A549 (cell line): Measurements from ENCODE around the gene PBX3. TPM values are rescaled to one million over a fixed set of nuclear protein-coding genes. Genes with fewer than 3 reads are reported as not detected.

Source experiments
- ATAC-seq, 2 experiments: fragments of 200-7000 bp in 1 of 2; fragments of >200 bp in 1 of 2; cut with Nextera tagmentation in 1 of 2; cut with Tn5 transposase in 1 of 2; 3 replicates each; pipeline versions ENCODE4 v1.8.0 to v1.9.1; 2018 to 2020; ENCODE audit warnings: mild to moderate bottlenecking in 1 of 2, moderate library complexity in 1 of 2
- CTCF ChIA-PET: fragments of 300-600 bp; sonication (Branson Sonifier 250); formaldehyde crosslinking; extraction: SDS; loops from one replicate; lab custom pipeline; 2021; ENCODE audit warnings: antibody characterized with exemption, inconsistent platforms; lab: Yijun Ruan, JAX
- POLR2A ChIA-PET: fragments of 350-600 bp; formaldehyde crosslinking; extraction: SDS; loops from one replicate; lab custom pipeline; 2021; ENCODE audit warnings: antibody characterized with exemption, inconsistent platforms; lab: Yijun Ruan, JAX
- DNase-seq, 2 experiments: peaks; one replicate each; pipeline versions ENCODE4 v3.0.0 to v3.0.0-alpha.2; 2011 to 2016; ENCODE audit warnings: low read depth in 1 of 2, low spot score in 1 of 2
- FAIRE-seq: peaks from 2 replicates; lab custom pipeline; 2011; peaks lifted over from hg19 to GRCh38; lab: Jason Lieb, UNC
- H3K27ac ChIP-seq, 2 experiments: fragments of >200 bp; sonication (Bioruptor Twin); formaldehyde crosslinking; 3 replicates each; pipeline ENCODE4 v1.5.1; 2016 to 2017
- H3K4me1 ChIP-seq: fragments of >200 bp; sonication (Bioruptor Twin); formaldehyde crosslinking; 3 replicates; pipeline ENCODE4 v1.6.1; 2016
- H3K4me2 ChIP-seq: fragments of >200 bp; sonication (Bioruptor Twin); formaldehyde crosslinking; 3 replicates; pipeline ENCODE4 v1.6.1; 2016
- H3K4me3 ChIP-seq: fragments of >200 bp; sonication (Bioruptor Twin); formaldehyde crosslinking; 3 replicates; pipeline ENCODE4 v1.5.1; 2016
- H3K9me3 ChIP-seq: fragments of >200 bp; sonication (Bioruptor Twin); formaldehyde crosslinking; 3 replicates; pipeline ENCODE4 v1.6.1; 2016
- BCL3 ChIP-seq: fragments of >200 bp; sonication (Bioruptor Twin); formaldehyde crosslinking; IDR thresholded peaks from 3 replicates; pipeline ENCODE4 v1.6.1; 2016
- BHLHE40 ChIP-seq: IDR thresholded peaks from 2 replicates; pipeline ENCODE4 v1.6.1; 2012; ENCODE audit warnings: low read depth, low read length, inconsistent platforms
- CBX8 ChIP-seq: fragments of 200-600 bp; sonication (generic); IDR thresholded peaks from 2 replicates; pipeline ENCODE4 v1.6.1; 2016
- CHD2 ChIP-seq: fragments of 150-350 bp; IDR thresholded peaks from 2 replicates; pipeline ENCODE4 v1.6.1; 2014; ENCODE audit warnings: low read length; ENCODE audit not compliant: partially characterized antibody
- CTCF ChIP-seq: fragments of >200 bp; sonication (Bioruptor Twin); formaldehyde crosslinking; IDR thresholded peaks from 3 replicates; pipeline ENCODE4 v1.5.1; 2016
- E2F6 ChIP-seq: IDR thresholded peaks from 2 replicates; pipeline ENCODE4 v1.6.1; 2012; ENCODE audit warnings: low read depth, borderline replicate concordance
- EHMT2 ChIP-seq: fragments of 200-600 bp; sonication (generic); IDR thresholded peaks from 2 replicates; pipeline ENCODE4 v1.6.1; 2016; ENCODE audit warnings: antibody characterized with exemption, low read depth, mild to moderate bottlenecking, moderate library complexity
- EP300 ChIP-seq, 2 experiments: fragments of >200 bp; sonication (Bioruptor Twin); formaldehyde crosslinking; IDR thresholded peaks; 2 replicates in 1 of 2; 3 replicates in 1 of 2; pipeline ENCODE4 v1.6.1; 2016 to 2017
- ESRRA ChIP-seq: fragments of 150-350 bp; IDR thresholded peaks from 2 replicates; pipeline ENCODE4 v1.6.1; 2014; ENCODE audit warnings: mild to moderate bottlenecking, low read length, borderline replicate concordance
- FOSB ChIP-seq: fragments of 250-450 bp; sonication (Bioruptor Pico); IDR thresholded peaks from 2 replicates; pipeline ENCODE4 v1.5.0; 2020; ENCODE audit warnings: mild to moderate bottlenecking, moderate library complexity
- FOXS1 ChIP-seq: fragments of 250-450 bp; sonication (Bioruptor Pico); IDR thresholded peaks from 2 replicates; pipeline ENCODE4 v1.5.0; 2020; ENCODE audit warnings: mild to moderate bottlenecking, moderate library complexity
- GATA3 ChIP-seq: IDR thresholded peaks from 2 replicates; pipeline ENCODE4 v1.6.1; 2012; ENCODE audit warnings: borderline replicate concordance
- HDAC2 ChIP-seq: fragments of 200-600 bp; sonication (generic); IDR thresholded peaks from 2 replicates; pipeline ENCODE4 v1.6.1; 2016
- HES2 ChIP-seq: fragments of >200 bp; sonication (Bioruptor Twin); formaldehyde crosslinking; IDR thresholded peaks from 2 replicates; pipeline ENCODE4 v1.6.1; 2016
- HMGXB4 ChIP-seq: fragments of 250-450 bp; sonication (Bioruptor Pico); IDR thresholded peaks from 2 replicates; pipeline ENCODE4 v1.5.0; 2021; ENCODE audit warnings: mild to moderate bottlenecking, moderate library complexity, borderline replicate concordance
- HOXB5 ChIP-seq: fragments of 250-450 bp; sonication (Bioruptor Pico); IDR thresholded peaks from 2 replicates; pipeline ENCODE4 v1.5.0; 2020; ENCODE audit warnings: mild to moderate bottlenecking, moderate library complexity
- JUN ChIP-seq, 2 experiments: fragments of >200 bp; sonication (Bioruptor Twin); formaldehyde crosslinking; IDR thresholded peaks; 2 replicates in 1 of 2; 3 replicates in 1 of 2; pipeline ENCODE4 v1.6.1; 2016 to 2017
- MAFK ChIP-seq: fragments of 450-650 bp; IDR thresholded peaks from 2 replicates; pipeline ENCODE4 v1.6.1; 2014; ENCODE audit not compliant: partially characterized antibody
- NFE2L2 ChIP-seq: fragments of 150-350 bp; conservative IDR thresholded peaks from 2 replicates; pipeline ENCODE4 v1.6.1; 2014; ENCODE audit warnings: low read length
- NPAS2 ChIP-seq: fragments of 250-450 bp; sonication (Bioruptor Pico); IDR thresholded peaks from 2 replicates; pipeline ENCODE4 v1.8.0; 2022; ENCODE audit warnings: mild to moderate bottlenecking, moderate library complexity, borderline replicate concordance
- PHF8 ChIP-seq: fragments of 200-600 bp; sonication (generic); IDR thresholded peaks from 2 replicates; pipeline ENCODE4 v1.6.1; 2016; ENCODE audit warnings: low read depth, mild to moderate bottlenecking, antibody characterized with exemption, moderate library complexity, borderline replicate concordance
- RAD21 ChIP-seq, 2 experiments: fragments of >200 bp in 1 of 2; sonication (Bioruptor Twin) in 1 of 2; formaldehyde crosslinking in 1 of 2; IDR thresholded peaks in 1 of 2; conservative IDR thresholded peaks in 1 of 2; 2 replicates in 1 of 2; 3 replicates in 1 of 2; pipeline ENCODE4 v1.6.1; 2012 to 2018; ENCODE audit warnings: inconsistent platforms in 1 of 2
- RCOR1 ChIP-seq: fragments of 150-350 bp; IDR thresholded peaks from 2 replicates; pipeline ENCODE4 v1.6.1; 2014; ENCODE audit warnings: antibody characterized with exemption, low read length, low read depth
- SREBF2 ChIP-seq: fragments of 450-650 bp; IDR thresholded peaks from 2 replicates; pipeline ENCODE4 v1.6.1; 2014; ENCODE audit warnings: mild to moderate bottlenecking, moderate library complexity
- TFCP2L1 ChIP-seq: fragments of 250-450 bp; sonication (Bioruptor Pico); IDR thresholded peaks from 2 replicates; pipeline ENCODE4 v1.5.0; 2021; ENCODE audit warnings: mild to moderate bottlenecking
- USF2 ChIP-seq: fragments of 450-650 bp; IDR thresholded peaks from 2 replicates; pipeline ENCODE4 v1.6.1; 2014; ENCODE audit warnings: antibody characterized with exemption
- ZFP36 ChIP-seq: fragments of 450-650 bp; IDR thresholded peaks from 2 replicates; pipeline ENCODE4 v1.6.1; 2014; ENCODE audit warnings: borderline replicate concordance; ENCODE audit not compliant: partially characterized antibody
- ZSCAN20 ChIP-seq: fragments of 250-450 bp; sonication (Bioruptor Pico); IDR thresholded peaks from 2 replicates; pipeline ENCODE4 v1.8.0; 2022; ENCODE audit warnings: mild to moderate bottlenecking, moderate library complexity
- WGBS: methylation state at CpG from one replicate; pipeline ENCODE4 v1.1.6; 2017; ENCODE audit errors: missing lambda C conversion rate; 5-methylcytosine and 5-hydroxymethylcytosine counted together
- polyA plus RNA-seq, 4 experiments: library from polyadenylated mRNA; depleted of rRNA in 3 of 4; stranded (reverse); fragments of >200 nt; fragmentation: RNase III in 1 of 4; extraction: RNeasy Plus Mini Kit Qiagen cat#74134 plus additional on column Dnase treatment in 1 of 4; gene quantifications; 2 replicates in 3 of 4; 3 replicates in 1 of 4; pipeline ENCODE4 v1.2.3, GENCODE V29; 2011 to 2017

The PBX3 gene
- polyA plus RNA-seq, 2 of the 4 experiments (the other 2 are of a cell fraction), result 10.7 to 23.5 TPM

GRCh38 chr9:125885405-125886034 is 138.3 kb downstream of the PBX3 start:
- H3K4me2 ChIP-seq, result no peak overlapping the region
- CTCF ChIA-PET, result interaction anchor here (0.7 kb wide), 1 partner anchor 13 kb away, joined by 3 read pairs; no protein-coding TSS in a partner anchor
- H3K27ac ChIP-seq, result no peak overlapping the region
- ATAC-seq (no peak), DNase-seq (no peak), FAIRE-seq (no peak)
- no peak overlapping the region for H3K4me3 ChIP-seq
- TF ChIP-seq RCOR1 (no peak), ZFP36 (no peak), TFCP2L1 (CRISPR knock-in tag) (no peak), E2F6 (no peak), ZSCAN20 (CRISPR knock-in tag) (no peak), CTCF (no peak), NPAS2 (CRISPR knock-in tag) (no peak), RAD21 (conservative IDR thresholded peaks at IDR 0.05 in 1 of 2, IDR thresholded peaks at IDR 0.05 in 1 of 2) (no peak), FOXS1 (no peak), HMGXB4 (no peak), HDAC2 (no peak), CHD2 (no peak), PHF8 (no peak)
- H3K4me1 ChIP-seq, result peaks cover 10% of the 10 kb centered on the region; the same call in 2 of the 3 replicates
- 75% methylated on average over 5 of the region's 5 CpGs for WGBS
- H3K9me3 ChIP-seq, result no peaks in the 10 kb centered on the region
- POLR2A ChIA-PET, result no interaction called here

GRCh38 chr9:125886365-125886764 is 139.2 kb downstream of the PBX3 start:
- Histone ChIP-seq H3K4me2 (no peak overlapping the region), H3K4me1 (peaks cover 11% of the 10 kb centered on the region; the same call in 2 of the 3 replicates), H3K9me3 (no peaks in the 10 kb centered on the region), H3K4me3 (no peak overlapping the region), H3K27ac (no peak overlapping the region)
- FAIRE-seq, result no peak
- ChIA-PET POLR2A (no interaction called here), CTCF (interaction anchor here (1.7 kb wide), 1 partner anchor 15 kb away, joined by 7 read pairs; no protein-coding TSS in a partner anchor)
- no peak for DNase-seq
- no peak for TF ChIP-seq E2F6
- no peak for TF ChIP-seq JUN (IDR thresholded peaks at IDR 0.05)
- TF ChIP-seq FOSB (CRISPR knock-in tag), result no peak
- TF ChIP-seq ESRRA, result no peak
- TF ChIP-seq EP300 (IDR thresholded peaks at IDR 0.05), result no peak
- no peak for ATAC-seq
- 75% methylated on average over 3 of the region's 3 CpGs for WGBS

- Histone ChIP-seq H3K4me3 (no peak overlapping the region), H3K4me2 (no peak overlapping the region), H3K9me3 (no peaks in the 10 kb centered on the region), H3K27ac (no peak overlapping the region), H3K4me1 (peaks cover 11% of the 10 kb centered on the region; the same call in 2 of the 3 replicates)
- ChIA-PET CTCF (interaction anchor here (1.7 kb wide), 1 partner anchor 16 kb away, joined by 7 read pairs; no protein-coding TSS in a partner anchor), POLR2A (no interaction called here)
- no peak for DNase-seq
- TF ChIP-seq BHLHE40 (no peak), HOXB5 (no peak), EP300 (IDR thresholded peaks at IDR 0.05) (no peak), GATA3 (no peak), NFE2L2 (no peak), EHMT2 (no peak), HES2 (no peak), USF2 (no peak), MAFK (no peak), SREBF2 (no peak), BCL3 (no peak), CBX8 (no peak)
- no peak for ATAC-seq
- FAIRE-seq, result no peak
- 74% methylated on average over 2 of the region's 2 CpGs for WGBS
Measured at GRCh38 chr9:125887172-125887571, 140.0 kb downstream of the PBX3 start.
